Keratinocyte (primary cell): ENCODE results near the gene SNAI3.

ENCODE experiments used
- EZH2 ChIP-seq: IDR thresholded peaks from one replicate; pipeline ENCODE4 v1.6.1; 2012; ENCODE audit warnings: inconsistent platforms, mild to moderate bottlenecking, low read length, moderate library complexity
- TF ChIP-seq, protein P1 (sequence below), 3 experiments: IDR thresholded peaks in 1 of 3; conservative IDR thresholded peaks in 1 of 3; optimal IDR thresholded peaks in 1 of 3; 2 replicates in 2 of 3; 3 replicates in 1 of 3; pipeline versions ENCODE3 to v1.5.1; 2011; ENCODE audit warnings: low read length in 3 of 3, mild to moderate bottlenecking in 3 of 3, moderate library complexity in 2 of 3, control low read depth in 1 of 3, inconsistent platforms in 1 of 3; ENCODE audit not compliant: insufficient read depth in 2 of 3; ENCODE audit errors: extremely low read depth in 1 of 3

DNA sequence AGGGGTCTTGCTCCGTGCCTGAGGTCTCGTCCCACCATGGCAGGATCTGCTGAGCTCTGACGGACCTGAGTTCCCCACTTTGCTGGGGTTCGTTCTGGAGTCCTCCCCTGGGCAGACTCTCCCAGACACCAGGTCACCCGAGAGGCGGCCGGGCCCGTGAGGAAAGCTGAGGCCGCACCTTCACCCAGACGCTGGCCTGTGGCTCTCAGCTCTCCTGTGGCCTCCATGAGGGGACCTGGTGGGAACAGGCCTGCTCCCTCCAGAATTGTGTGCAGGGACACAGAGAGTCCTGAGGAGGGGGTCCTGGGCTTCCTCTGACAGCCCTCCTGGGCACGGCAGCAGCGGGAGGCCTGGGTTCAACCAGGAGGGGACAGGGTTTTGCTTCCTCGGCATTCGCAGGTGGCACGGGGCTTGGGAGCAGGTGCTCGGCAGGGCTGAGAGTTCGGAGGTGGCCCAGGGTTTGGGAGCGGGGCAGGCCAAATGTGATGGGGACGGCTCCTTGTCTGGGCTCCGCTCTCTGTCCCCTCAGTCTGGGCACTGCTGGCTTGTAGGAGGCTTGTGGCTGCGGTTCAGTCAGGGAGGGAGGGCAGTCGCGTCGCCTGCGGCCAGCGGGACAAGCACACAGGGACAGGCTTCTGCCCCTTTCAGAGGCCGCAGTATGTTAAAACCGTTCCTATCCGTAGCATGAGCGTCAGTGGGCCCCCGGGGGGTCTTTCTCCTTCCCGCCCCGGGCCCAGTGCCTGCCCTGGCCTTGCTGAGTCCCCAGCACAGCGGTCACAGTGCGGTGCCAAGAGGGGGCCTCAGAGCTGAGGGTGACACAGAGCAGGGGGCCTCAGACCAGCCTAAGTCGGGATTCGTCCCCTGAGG, 8.1 kb upstream of the SNAI3 start:
- no peak for TF ChIP-seq EZH2
- TF ChIP-seq, protein P1, sequence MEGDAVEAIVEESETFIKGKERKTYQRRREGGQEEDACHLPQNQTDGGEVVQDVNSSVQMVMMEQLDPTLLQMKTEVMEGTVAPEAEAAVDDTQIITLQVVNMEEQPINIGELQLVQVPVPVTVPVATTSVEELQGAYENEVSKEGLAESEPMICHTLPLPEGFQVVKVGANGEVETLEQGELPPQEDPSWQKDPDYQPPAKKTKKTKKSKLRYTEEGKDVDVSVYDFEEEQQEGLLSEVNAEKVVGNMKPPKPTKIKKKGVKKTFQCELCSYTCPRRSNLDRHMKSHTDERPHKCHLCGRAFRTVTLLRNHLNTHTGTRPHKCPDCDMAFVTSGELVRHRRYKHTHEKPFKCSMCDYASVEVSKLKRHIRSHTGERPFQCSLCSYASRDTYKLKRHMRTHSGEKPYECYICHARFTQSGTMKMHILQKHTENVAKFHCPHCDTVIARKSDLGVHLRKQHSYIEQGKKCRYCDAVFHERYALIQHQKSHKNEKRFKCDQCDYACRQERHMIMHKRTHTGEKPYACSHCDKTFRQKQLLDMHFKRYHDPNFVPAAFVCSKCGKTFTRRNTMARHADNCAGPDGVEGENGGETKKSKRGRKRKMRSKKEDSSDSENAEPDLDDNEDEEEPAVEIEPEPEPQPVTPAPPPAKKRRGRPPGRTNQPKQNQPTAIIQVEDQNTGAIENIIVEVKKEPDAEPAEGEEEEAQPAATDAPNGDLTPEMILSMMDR (optimal IDR thresholded peaks at IDR 0.05 in 1 of 3, IDR thresholded peaks at IDR 0.05 in 1 of 3, conservative IDR thresholded peaks at IDR 0.05 in 1 of 3; ENCODE audit: extremely low read depth in 1 of 3, insufficient read depth in 2 of 3, low read length in 3 of 3), result no peak
